ENCODE data around the gene CLIP3.

Gene CLIP3

GRCh38 chr19:36059180-36059910 is 26.7 kb upstream of the CLIP3 start:
- no peak for DNase-seq (ENCODE audit: extremely low read depth, insufficient read length)
- Histone ChIP-seq H3K27me3 (replicated peaks; ENCODE audit: control insufficient read depth, insufficient read depth, low read length) (no peaks in the 10 kb centered on the region), H3K4me3 (replicated peaks; ENCODE audit: low read depth, low read length) (no peak overlapping the region), H3K36me3 (ENCODE audit: control insufficient read depth, insufficient read depth, low read length) (peaks cover 14% of the 10 kb centered on the region)
- TF ChIP-seq CTCF (IDR thresholded peaks at IDR 0.05; ENCODE audit: insufficient read depth, low read length, poor library complexity, severe bottlenecking): no peak

GRCh38 chr19:36058481-36059179 is 26.0 kb upstream of the CLIP3 start:
- peaks cover 10% of the 10 kb centered on the region for H3K36me3 ChIP-seq (ENCODE audit: control insufficient read depth, insufficient read depth, low read length)
- DNase-seq (ENCODE audit: extremely low read depth, insufficient read length): no peak
- no peaks in the 10 kb centered on the region for H3K27me3 ChIP-seq (replicated peaks; ENCODE audit: control insufficient read depth, insufficient read depth, low read length)
- H3K4me3 ChIP-seq (replicated peaks; ENCODE audit: low read depth, low read length): no peak overlapping the region
- no peak for TF ChIP-seq CTCF (IDR thresholded peaks at IDR 0.05; ENCODE audit: insufficient read depth, low read length, poor library complexity, severe bottlenecking)

- peak; percentile 97 for DNase-seq (ENCODE audit: extremely low read depth, insufficient read length)
- Histone ChIP-seq H3K4me3 (replicated peaks; ENCODE audit: low read depth, low read length) (peak within 1 kb of the TSS; percentile 88), H3K27me3 (replicated peaks; ENCODE audit: control insufficient read depth, insufficient read depth, low read length) (no peaks in the 10 kb centered on the region), H3K36me3 (ENCODE audit: control insufficient read depth, insufficient read depth, low read length) (peaks cover 3% of the 10 kb centered on the region; the same call in 1 of the 2 replicates)
- no peak for TF ChIP-seq CTCF (IDR thresholded peaks at IDR 0.05; ENCODE audit: insufficient read depth, low read length, poor library complexity, severe bottlenecking)
These were observed 22.3 kb upstream of the CLIP3 start, which contains the start of gene WDR62 for GRCh38 chr19:36054733-36055686. Gene WDR62, plus strand, starts transcription at chr19:36054897. Its CDS starts 75 bp downstream, at chr19:36054972.

GRCh38 chr19:36054119-36054732 is 21.6 kb upstream of the CLIP3 start, which contains the start of gene THAP8:
Gene THAP8, minus strand, starts transcription at chr19:36054285. Its CDS starts 68 bp downstream, at chr19:36054217.
- Histone ChIP-seq H3K36me3 (ENCODE audit: control insufficient read depth, insufficient read depth, low read length) (no peaks in the 10 kb centered on the region), H3K27me3 (replicated peaks; ENCODE audit: control insufficient read depth, insufficient read depth, low read length) (no peaks in the 10 kb centered on the region), H3K4me3 (replicated peaks; ENCODE audit: low read depth, low read length) (peak within 1 kb of the TSS; percentile 88)
- peak; percentile 51 for TF ChIP-seq CTCF (IDR thresholded peaks at IDR 0.05; ENCODE audit: insufficient read depth, low read length, poor library complexity, severe bottlenecking)
- peak; percentile 99 for DNase-seq (ENCODE audit: extremely low read depth, insufficient read length)

GRCh38 chr19:36051637-36052036 is 19.0 kb upstream of the CLIP3 start:
- no peak for TF ChIP-seq CTCF (IDR thresholded peaks at IDR 0.05; ENCODE audit: insufficient read depth, low read length, poor library complexity, severe bottlenecking)
- H3K36me3 ChIP-seq (ENCODE audit: control insufficient read depth, insufficient read depth, low read length): no peaks in the 10 kb centered on the region; the same call in 1 of the 2 replicates
- H3K4me3 ChIP-seq (replicated peaks; ENCODE audit: low read depth, low read length): no peak overlapping the region
- no peak for DNase-seq (ENCODE audit: extremely low read depth, insufficient read length)
- H3K27me3 ChIP-seq (replicated peaks; ENCODE audit: control insufficient read depth, insufficient read depth, low read length): no peaks in the 10 kb centered on the region
